Activated naive CD4-positive, alpha-beta T cell treated with anti-CD3 and anti-CD28 coated beads, Interleukin-2, amount 50 U/mL, for 24 hours (primary cell): ENCODE measurements around the gene SLC6A16.
A peak's percentile ranks its signal among the peaks of the same experiment; 100 is the strongest.
"Not testable (repeated sequence)": the region's sequence is repeated elsewhere in the genome, so short reads cannot be mapped to it uniquely, and the experiment has no call there.

Source experiments
- H3K27ac Mint-ChIP-seq: one replicate; pipeline ENCODE4 v1.8.0; 2021; ENCODE audit warnings: mild to moderate bottlenecking, mixed read lengths
- H3K27me3 Mint-ChIP-seq: one replicate; pipeline ENCODE4 v1.8.0; 2021; ENCODE audit warnings: mixed read lengths
- H3K36me3 Mint-ChIP-seq: one replicate; pipeline ENCODE4 v1.8.0; 2021; ENCODE audit warnings: mixed read lengths
- H3K4me1 Mint-ChIP-seq: one replicate; pipeline ENCODE4 v1.8.0; 2021; ENCODE audit warnings: mixed read lengths
- H3K4me3 Mint-ChIP-seq: one replicate; pipeline ENCODE4 v1.8.0; 2021; ENCODE audit warnings: mild to moderate bottlenecking, mixed read lengths
- H3K9me3 Mint-ChIP-seq: one replicate; pipeline ENCODE4 v1.8.0; 2021; ENCODE audit warnings: mixed read lengths

Gene SLC6A16

GRCh38 chr19:49316284-49316683, 8.7 kb downstream of the SLC6A16 start:
- peaks cover 21% of the 10 kb centered on the region for H3K36me3 Mint-ChIP-seq
- H3K4me3 Mint-ChIP-seq, result no peak overlapping the region
- peaks cover 9% of the 10 kb centered on the region for H3K4me1 Mint-ChIP-seq
- H3K9me3 Mint-ChIP-seq, result no peaks in the 10 kb centered on the region
- H3K27ac Mint-ChIP-seq, result no peak overlapping the region
- H3K27me3 Mint-ChIP-seq, result no peaks in the 10 kb centered on the region

GRCh38 chr19:49315111-49315510, 9.9 kb downstream of the SLC6A16 start:
- Mint-ChIP-seq H3K36me3 (peaks cover 23% of the 10 kb centered on the region), H3K27ac (no peak overlapping the region), H3K9me3 (no peaks in the 10 kb centered on the region), H3K4me3 (no peak overlapping the region), H3K4me1 (peaks cover 9% of the 10 kb centered on the region), H3K27me3 (no peaks in the 10 kb centered on the region)

GRCh38 chr19:49309087-49309486, 15.9 kb downstream of the SLC6A16 start:
- no peaks in the 10 kb centered on the region for H3K4me1 Mint-ChIP-seq
- H3K4me3 Mint-ChIP-seq, result no peak overlapping the region
- H3K36me3 Mint-ChIP-seq, result peaks cover 9% of the 10 kb centered on the region
- H3K9me3 Mint-ChIP-seq, result no peaks in the 10 kb centered on the region
- no peak overlapping the region for H3K27ac Mint-ChIP-seq
- H3K27me3 Mint-ChIP-seq, result no peaks in the 10 kb centered on the region

GRCh38 chr19:49306734-49307133, 18.3 kb downstream of the SLC6A16 start:
- H3K27ac Mint-ChIP-seq, H3K27me3 Mint-ChIP-seq, H3K9me3 Mint-ChIP-seq, H3K4me1 Mint-ChIP-seq, H3K4me3 Mint-ChIP-seq: not testable (repeated sequence)
- H3K36me3 Mint-ChIP-seq, result peaks cover 14% of the 10 kb centered on the region

GRCh38 chr19:49301866-49302252, 23.1 kb downstream of the SLC6A16 start:
- no peak overlapping the region for H3K27ac Mint-ChIP-seq
- no peak overlapping the region for H3K4me3 Mint-ChIP-seq
- H3K36me3 Mint-ChIP-seq, result peaks cover 5% of the 10 kb centered on the region
- H3K4me1 Mint-ChIP-seq, result peaks cover 9% of the 10 kb centered on the region
- peaks cover 10% of the 10 kb centered on the region for H3K9me3 Mint-ChIP-seq
- H3K27me3 Mint-ChIP-seq, result no peaks in the 10 kb centered on the region

DNA sequence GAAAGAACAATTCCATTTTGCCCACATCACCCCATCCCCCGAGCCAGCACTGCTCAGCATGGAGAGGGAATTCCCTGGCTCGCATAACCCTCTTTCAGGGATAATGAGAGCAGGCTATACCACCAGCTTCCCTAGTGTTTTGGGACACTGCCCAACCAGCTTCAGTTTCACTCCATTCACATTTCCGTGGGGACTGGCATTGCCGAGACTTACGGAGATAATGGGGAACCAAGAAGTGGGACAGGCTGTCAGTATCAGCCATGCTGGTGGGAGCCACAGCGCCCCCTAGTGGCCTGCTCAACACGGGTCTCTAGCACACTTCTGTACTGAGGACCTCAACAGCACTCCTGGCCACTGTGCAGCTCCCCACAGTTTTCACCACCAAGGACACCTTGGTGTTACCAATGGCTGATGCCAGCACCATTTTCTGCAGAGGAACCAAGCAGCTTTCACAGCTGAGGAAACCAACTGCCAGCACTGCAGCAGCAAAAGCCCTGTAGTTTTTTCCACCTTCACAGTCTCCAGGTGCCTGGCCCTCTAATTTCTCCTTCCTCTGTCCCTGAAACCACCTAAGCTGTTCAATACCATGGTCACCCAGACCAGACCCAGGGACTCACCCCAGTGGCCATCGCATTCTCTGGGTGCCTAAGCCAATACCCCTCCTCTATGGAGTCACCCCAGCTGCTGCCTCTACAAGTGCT, 23.7 kb downstream of the SLC6A16 start:
- H3K27me3 Mint-ChIP-seq, result no peaks in the 10 kb centered on the region
- no peak overlapping the region for H3K27ac Mint-ChIP-seq
- H3K4me3 Mint-ChIP-seq, result no peak overlapping the region
- peaks cover 10% of the 10 kb centered on the region for H3K9me3 Mint-ChIP-seq
- peaks cover 5% of the 10 kb centered on the region for H3K36me3 Mint-ChIP-seq
- peaks cover 9% of the 10 kb centered on the region for H3K4me1 Mint-ChIP-seq

GRCh38 chr19:49298653-49299052, 26.3 kb downstream of the SLC6A16 start:
- not testable (repeated sequence) for H3K4me3 Mint-ChIP-seq, H3K27me3 Mint-ChIP-seq, H3K27ac Mint-ChIP-seq, H3K36me3 Mint-ChIP-seq, H3K9me3 Mint-ChIP-seq, H3K4me1 Mint-ChIP-seq

GRCh38 chr19:49297403-49297802, 27.6 kb downstream of the SLC6A16 start:
- H3K4me3 Mint-ChIP-seq, result no peak overlapping the region
- H3K27me3 Mint-ChIP-seq, result no peaks in the 10 kb centered on the region
- H3K4me1 Mint-ChIP-seq, result peaks cover 9% of the 10 kb centered on the region
- H3K9me3 Mint-ChIP-seq, result peaks cover 1% of the 10 kb centered on the region
- H3K27ac Mint-ChIP-seq, result no peak overlapping the region
- H3K36me3 Mint-ChIP-seq, result no peaks in the 10 kb centered on the region

DNA sequence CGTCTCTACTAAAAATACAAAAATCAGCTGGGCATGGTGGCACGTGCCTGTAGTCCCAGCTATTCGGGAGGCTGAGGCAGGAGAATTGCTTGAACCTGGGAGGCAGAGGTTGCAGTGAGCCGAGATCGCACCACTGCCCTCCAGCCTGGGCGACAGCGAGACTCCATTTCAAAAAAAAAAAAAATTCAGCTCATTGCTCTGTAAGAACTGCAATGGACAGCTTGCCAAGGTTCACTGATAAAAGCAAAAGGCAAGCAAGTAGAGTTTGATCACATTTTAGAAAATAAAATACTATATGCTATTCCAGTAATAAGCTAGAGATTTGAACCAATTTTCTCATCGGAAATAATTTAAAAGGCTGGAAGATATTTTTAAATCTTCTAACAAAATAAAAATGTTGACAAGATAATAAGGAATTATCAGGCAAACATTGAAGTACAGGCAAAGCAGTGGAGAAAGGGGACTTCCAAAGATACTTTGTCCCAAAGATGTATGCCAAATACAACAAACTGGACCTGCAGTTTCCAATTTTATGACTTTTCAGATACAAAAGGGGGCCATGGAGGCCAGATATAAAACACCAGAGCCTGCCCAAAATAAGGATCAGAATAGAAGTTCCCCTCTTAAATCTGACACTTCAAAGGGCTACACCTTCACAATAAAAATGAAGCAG, 29.6 kb downstream of the SLC6A16 start:
- Mint-ChIP-seq H3K36me3 (no peaks in the 10 kb centered on the region), H3K27ac (no peak overlapping the region), H3K4me1 (peaks cover 2% of the 10 kb centered on the region), H3K4me3 (no peak overlapping the region), H3K9me3 (no peaks in the 10 kb centered on the region), H3K27me3 (no peaks in the 10 kb centered on the region)

GRCh38 chr19:49294401-49294800, 30.6 kb downstream of the SLC6A16 start:
- Mint-ChIP-seq H3K9me3 (no peaks in the 10 kb centered on the region), H3K36me3 (no peaks in the 10 kb centered on the region), H3K27me3 (no peaks in the 10 kb centered on the region), H3K27ac (no peak overlapping the region), H3K4me3 (no peak overlapping the region), H3K4me1 (no peaks in the 10 kb centered on the region)

DNA sequence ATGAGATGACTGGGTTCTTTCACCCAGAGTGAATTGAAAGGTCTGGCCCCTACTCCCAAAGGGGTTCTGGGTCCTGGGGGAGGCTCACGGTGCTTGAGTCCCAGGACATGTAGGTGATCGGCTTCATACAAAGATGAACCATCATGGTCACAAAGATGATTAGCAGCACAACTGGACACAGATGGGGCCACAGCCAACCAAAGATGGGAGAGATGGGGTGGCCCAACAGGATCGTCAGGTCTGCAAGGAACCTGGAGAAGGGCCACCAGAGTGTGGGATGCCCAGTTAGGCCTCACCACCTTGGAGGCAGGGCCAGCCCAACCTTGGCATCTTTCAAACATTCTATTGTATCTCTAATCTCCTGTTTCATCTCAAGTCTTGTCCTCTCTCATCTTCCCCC, 34.5 kb downstream of the SLC6A16 start:
- H3K4me1 Mint-ChIP-seq, result no peaks in the 10 kb centered on the region
- H3K9me3 Mint-ChIP-seq, result no peaks in the 10 kb centered on the region
- H3K36me3 Mint-ChIP-seq, result no peaks in the 10 kb centered on the region
- H3K27ac Mint-ChIP-seq, result no peak overlapping the region
- H3K4me3 Mint-ChIP-seq, result no peak overlapping the region
- H3K27me3 Mint-ChIP-seq, result no peaks in the 10 kb centered on the region

- H3K27me3 Mint-ChIP-seq, H3K4me3 Mint-ChIP-seq, H3K4me1 Mint-ChIP-seq, H3K27ac Mint-ChIP-seq, H3K9me3 Mint-ChIP-seq, H3K36me3 Mint-ChIP-seq: not testable (repeated sequence)
These were observed 35.7 kb downstream of the SLC6A16 start for GRCh38 chr19:49289286-49289685.

DNA sequence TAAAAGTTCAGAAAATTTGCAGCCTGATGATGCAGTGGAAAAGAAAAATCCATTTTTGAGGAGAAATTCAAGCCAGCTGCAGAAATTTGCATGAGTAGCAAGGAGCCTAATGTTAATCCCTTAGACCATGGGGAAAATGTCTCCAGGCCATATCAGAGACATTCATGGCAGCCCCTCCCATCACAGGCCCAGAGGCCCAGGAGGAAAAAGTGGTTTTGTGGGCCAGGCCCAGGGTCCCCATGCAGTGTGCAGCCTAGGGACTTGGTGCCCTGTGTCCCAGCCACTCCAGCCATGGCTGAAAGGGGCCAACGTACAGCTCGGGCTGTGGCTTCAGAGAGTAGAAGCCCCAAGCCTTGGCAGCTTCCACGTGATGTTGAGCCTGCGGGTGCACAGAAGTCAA, 36.8 kb downstream of the SLC6A16 start:
- not testable (repeated sequence) for H3K9me3 Mint-ChIP-seq, H3K36me3 Mint-ChIP-seq, H3K4me1 Mint-ChIP-seq, H3K27me3 Mint-ChIP-seq, H3K27ac Mint-ChIP-seq, H3K4me3 Mint-ChIP-seq

DNA sequence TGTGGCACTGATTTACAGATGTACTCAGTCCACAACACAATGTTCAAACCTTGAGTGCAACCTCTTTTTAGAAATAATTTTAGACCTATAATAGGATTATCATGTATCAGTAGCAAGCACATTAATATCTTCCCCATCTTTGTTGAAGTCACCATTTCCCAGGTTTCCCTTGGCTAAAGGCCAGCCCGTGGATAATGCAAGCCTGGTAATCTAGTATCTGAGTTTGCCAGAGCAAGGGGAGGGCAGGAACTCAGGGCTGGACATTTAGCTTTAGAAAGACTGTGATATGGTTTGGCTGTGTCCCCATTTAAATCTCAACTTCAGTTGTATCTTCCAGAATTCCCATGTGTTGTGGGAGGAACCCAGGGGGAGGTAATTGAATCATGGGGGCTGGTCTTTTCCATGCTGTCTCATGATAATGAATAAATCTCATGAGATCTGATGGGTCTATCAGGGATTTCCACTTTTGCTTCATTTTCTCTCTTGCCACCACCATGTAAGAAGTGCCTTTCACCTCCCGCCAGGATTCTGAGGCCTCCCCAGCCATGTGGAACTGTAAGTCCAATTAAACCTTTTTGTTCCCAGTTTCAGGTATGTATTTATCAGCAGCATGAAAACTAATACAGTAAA, 37.7 kb downstream of the SLC6A16 start:
- no peaks in the 10 kb centered on the region for H3K4me1 Mint-ChIP-seq
- H3K9me3 Mint-ChIP-seq, result no peaks in the 10 kb centered on the region
- no peak overlapping the region for H3K4me3 Mint-ChIP-seq
- no peak overlapping the region for H3K27ac Mint-ChIP-seq
- no peaks in the 10 kb centered on the region for H3K36me3 Mint-ChIP-seq
- H3K27me3 Mint-ChIP-seq, result no peaks in the 10 kb centered on the region

DNA sequence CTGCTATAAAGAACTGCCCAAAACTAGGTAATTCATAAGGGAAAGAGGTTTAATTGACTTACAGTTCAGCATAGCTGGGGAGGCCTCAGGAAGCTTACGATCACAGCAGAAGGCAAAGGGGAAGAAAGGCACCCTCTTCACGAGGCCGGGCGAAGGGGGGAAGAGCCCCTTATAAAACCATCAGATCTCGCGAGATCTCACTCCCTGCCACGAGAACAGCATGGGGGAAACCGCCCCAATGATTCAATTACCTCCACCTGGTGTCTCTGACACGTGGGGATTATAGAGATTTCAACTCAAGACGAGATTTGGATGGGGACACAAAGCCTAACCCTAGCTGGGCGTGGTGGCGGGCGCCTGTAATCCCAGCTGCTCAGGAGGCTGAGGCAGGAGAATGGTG, 42.8 kb downstream of the SLC6A16 start:
- H3K4me3 Mint-ChIP-seq, result no peak overlapping the region
- H3K36me3 Mint-ChIP-seq, result no peaks in the 10 kb centered on the region
- no peak overlapping the region for H3K27ac Mint-ChIP-seq
- H3K27me3 Mint-ChIP-seq, result no peaks in the 10 kb centered on the region
- no peaks in the 10 kb centered on the region for H3K4me1 Mint-ChIP-seq
- H3K9me3 Mint-ChIP-seq, result no peaks in the 10 kb centered on the region

DNA sequence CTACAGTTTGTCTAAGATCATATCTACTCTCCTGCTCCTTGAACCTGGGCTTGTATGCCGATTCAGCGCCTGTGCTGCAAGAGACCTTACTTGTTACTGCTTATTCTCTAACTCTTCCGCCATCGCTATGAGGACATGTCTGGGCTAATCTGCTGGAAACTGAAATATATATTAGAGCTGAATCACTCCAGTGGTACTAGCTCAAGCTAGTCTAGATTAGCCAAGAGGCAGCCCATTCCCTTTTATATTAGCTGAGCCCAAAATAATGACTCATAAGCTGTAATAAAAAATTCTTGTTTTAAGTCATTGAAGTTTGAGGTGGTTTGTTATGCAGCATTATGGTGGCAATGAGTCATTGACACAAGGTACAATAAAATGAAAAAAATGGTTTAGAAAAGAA, 52.8 kb downstream of the SLC6A16 start:
- Mint-ChIP-seq H3K4me1 (peaks cover 4% of the 10 kb centered on the region), H3K36me3 (peaks cover 4% of the 10 kb centered on the region), H3K9me3 (peaks cover under 1% of the 10 kb centered on the region), H3K27me3 (no peaks in the 10 kb centered on the region), H3K27ac (peak overlapping the region; percentile 41), H3K4me3 (no peak overlapping the region)
